Cardiac muscle cell (in vitro differentiated cells and primary cell): ENCODE results near the gene PDCL3. TPM values are rescaled to one million over a fixed set of nuclear protein-coding genes. Genes with fewer than 3 reads are reported as not detected.

Source experiments
- DNase-seq, 2 donors: peaks; one replicate each; pipeline versions ENCODE4 v3.0.0 to v3.0.0-alpha.2; 2010 to 2017; ENCODE audit warnings: low read depth in 1 of 2, low spot score in 1 of 2
- H3K27ac ChIP-seq: fragments of 200-600 bp; sonication (generic); 2 replicates; pipeline ENCODE4 v1.5.1; 2016
- H3K27me3 ChIP-seq: fragments of 200-600 bp; sonication (generic); 2 replicates; pipeline ENCODE4 v1.6.0; 2016; ENCODE audit warnings: control low read depth
- H3K36me3 ChIP-seq: fragments of 200-600 bp; sonication (generic); 2 replicates; pipeline ENCODE4 v1.5.1; 2016; ENCODE audit warnings: control low read depth
- H3K4me1 ChIP-seq: fragments of 200-600 bp; sonication (generic); 2 replicates; pipeline ENCODE4 v1.8.1; 2017; ENCODE audit warnings: low read depth, mild to moderate bottlenecking, mixed run types
- H3K4me3 ChIP-seq: fragments of 200-600 bp; sonication (generic); 2 replicates; pipeline ENCODE4 v1.5.1; 2016; ENCODE audit warnings: mild to moderate bottlenecking
- H3K9me3 ChIP-seq: fragments of 200-600 bp; sonication (generic); 2 replicates; pipeline ENCODE4 v1.5.1; 2017; ENCODE audit warnings: low read depth, mild to moderate bottlenecking, control low read depth
- CTCF ChIP-seq: IDR thresholded peaks from 2 replicates; pipeline ENCODE4 v1.5.1; 2012; ENCODE audit warnings: low read depth, mild to moderate bottlenecking, low read length
- polyA plus RNA-seq: library from polyadenylated mRNA; unstranded; fragments of >200 nt; fragmentation: Nextera tagmentation; extraction: Ambion mirVana; gene quantifications from 2 replicates; pipeline ENCODE4 v1.2.1, GENCODE V29; 2016
- total RNA-seq: library from RNA; depleted of rRNA; stranded (reverse); fragments of >200 nt; gene quantifications from 2 replicates; pipeline ENCODE4 v1.2.3, GENCODE V29; 2016

PDCL3 gene
- total and polyA plus RNA-seq, 2 experiments from 2014 or later: 20.9 to 33.1 TPM

GRCh38 chr2:100623033-100623715 lies 60.4 kb downstream of the PDCL3 start:
- H3K4me1 ChIP-seq: no peaks in the 10 kb centered on the region
- no peak overlapping the region for H3K4me3 ChIP-seq
- no peaks in the 10 kb centered on the region for H3K9me3 ChIP-seq
- no peaks in the 10 kb centered on the region for H3K36me3 ChIP-seq
- no peaks in the 10 kb centered on the region for H3K27me3 ChIP-seq
- TF ChIP-seq CTCF: no peak
- no peak overlapping the region for H3K27ac ChIP-seq
- DNase-seq: no peak

DNA sequence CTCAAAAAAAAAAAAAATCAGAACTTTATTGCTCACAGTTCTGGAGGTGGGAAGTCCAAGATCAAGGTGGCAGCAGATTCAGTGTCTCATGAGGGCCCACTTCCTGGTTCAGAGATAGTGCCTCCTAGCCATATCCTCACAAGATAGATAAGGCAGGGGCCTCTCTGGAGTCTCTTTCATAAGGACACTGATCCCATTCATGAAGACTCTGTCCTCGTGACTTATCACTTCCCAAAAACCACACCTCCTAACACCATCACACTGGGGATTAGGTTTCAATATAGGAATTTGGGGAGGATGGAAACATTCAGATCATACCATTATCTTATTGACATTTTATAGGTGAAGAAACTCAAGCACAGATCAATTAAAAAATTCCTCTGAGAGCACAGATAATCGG lies 61.1 kb downstream of the PDCL3 start:
- no peak for DNase-seq
- no peak overlapping the region for H3K4me3 ChIP-seq
- no peak for TF ChIP-seq CTCF
- no peak overlapping the region for H3K27ac ChIP-seq
- no peaks in the 10 kb centered on the region for H3K27me3 ChIP-seq
- no peaks in the 10 kb centered on the region for H3K4me1 ChIP-seq
- no peaks in the 10 kb centered on the region for H3K36me3 ChIP-seq
- no peaks in the 10 kb centered on the region for H3K9me3 ChIP-seq

DNA sequence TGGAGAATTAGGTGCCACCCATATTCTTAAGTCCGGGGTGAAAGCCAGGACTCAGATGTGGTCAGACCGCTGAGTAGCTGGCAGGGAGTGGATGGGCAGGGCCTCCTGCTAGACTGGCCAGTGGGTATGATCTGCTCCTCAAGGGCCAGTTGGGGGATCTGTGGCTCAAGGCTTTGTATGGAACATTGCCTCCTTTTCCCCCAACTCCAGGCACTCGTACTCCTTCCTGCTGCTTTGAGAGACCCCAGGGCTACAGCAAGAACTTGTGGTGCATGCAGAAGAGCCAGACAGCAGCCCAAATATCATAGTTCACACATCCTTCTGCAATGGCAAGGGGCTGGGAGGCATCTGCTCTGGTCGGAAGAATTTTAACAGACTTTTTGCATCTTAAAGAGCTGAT lies 61.7 kb downstream of the PDCL3 start:
- no peak for TF ChIP-seq CTCF
- Histone ChIP-seq H3K4me3 (no peak overlapping the region), H3K27me3 (no peaks in the 10 kb centered on the region), H3K27ac (no peak overlapping the region), H3K9me3 (no peaks in the 10 kb centered on the region), H3K4me1 (no peaks in the 10 kb centered on the region), H3K36me3 (no peaks in the 10 kb centered on the region)
- DNase-seq: no peak

DNA sequence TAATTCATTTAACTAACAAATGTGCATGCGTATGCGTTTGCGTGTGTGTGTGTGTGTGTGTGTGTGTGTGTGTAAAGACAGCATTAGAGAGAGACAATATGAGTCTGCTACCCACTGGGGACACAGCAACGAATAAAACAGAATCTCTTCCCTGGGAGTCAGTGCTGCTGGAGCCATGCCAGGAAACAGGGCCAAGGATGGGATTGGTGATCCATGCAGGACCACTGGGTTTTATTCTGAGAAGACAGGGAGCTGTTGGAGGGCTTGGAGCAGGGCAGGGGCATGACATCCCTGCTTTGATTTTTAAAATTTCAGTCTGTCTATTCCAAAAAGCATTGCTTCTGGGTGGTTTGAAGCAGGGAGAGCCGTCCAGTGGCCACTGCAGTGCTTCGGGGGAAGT lies 62.9 kb downstream of the PDCL3 start:
- Histone ChIP-seq H3K4me3 (no peak overlapping the region), H3K36me3 (no peaks in the 10 kb centered on the region), H3K27ac (no peak overlapping the region), H3K27me3 (no peaks in the 10 kb centered on the region), H3K4me1 (no peaks in the 10 kb centered on the region), H3K9me3 (no peaks in the 10 kb centered on the region)
- no peak for DNase-seq
- TF ChIP-seq CTCF: no peak

Other genes starting within 250 kb of the PDCL3 start
- gene LONRF2, start 240.5 kb upstream of the PDCL3 start, total RNA-seq: 0.83 and 1.7 TPM in 2 replicates
- gene LONRF2, start 240.5 kb upstream of the PDCL3 start, polyA plus RNA-seq: 0.36 and 1.3 TPM in 2 replicates
- 21.6 and 22.2 TPM in 2 replicates for gene CHST10, start 145.3 kb upstream of the PDCL3 start, total RNA-seq
- 21.0 and 30.0 TPM in 2 replicates for gene CHST10, start 145.3 kb upstream of the PDCL3 start, polyA plus RNA-seq
- gene NMS, start 92.5 kb upstream of the PDCL3 start, total RNA-seq: not detected in 2 replicates
- gene NMS, start 92.5 kb upstream of the PDCL3 start, polyA plus RNA-seq: not detected in 2 replicates